ENCODE measurements around the gene DNAJC8. TPM values are rescaled to one million over a fixed set of nuclear protein-coding genes. Genes with fewer than 3 reads are reported as not detected.

DNAJC8 gene
- total and polyA plus RNA-seq, 2 of the 8 experiments (the other 6 are each of a cell fraction or from before 2014, with no cell fraction given): 116 to 134 TPM

- no peak overlapping the region for H3K4me3 ChIP-seq (ENCODE audit: extremely low read depth in 1 of 4, insufficient read depth in 2 of 4, low read depth in 3 of 4, low read length in 4 of 4)
- DNase-seq (ENCODE audit: low read depth in 1 of 2, low spot score in 2 of 2): peak in 1 of 2 experiments; percentile 53
- POLR2A ChIA-PET (ENCODE audit: partially characterized antibody): interaction anchor here (0.9 to 1.7 kb wide), 2 partner anchors 121 to 249 kb away, joined by 3 to 4 read pairs; partner anchors contain the start of genes EYA3 and XKR8
- no peaks in the 10 kb centered on the region for H3K4me1 ChIP-seq (replicated peaks in 1 of 4; ENCODE audit: control insufficient read depth in 3 of 4, insufficient read depth in 4 of 4, low read length in 3 of 4)
- no peak overlapping the region for H3K56ac ChIP-seq (replicated peaks; ENCODE audit: insufficient read length, low read depth, low read length)
- H3K23me2 ChIP-seq (ENCODE audit: low read depth, low read length): no peaks in the 10 kb centered on the region
- no peak overlapping the region for H3K14ac ChIP-seq (ENCODE audit: insufficient read length)
- H3K9ac ChIP-seq (replicated peaks in 1 of 4; ENCODE audit: extremely low read depth in 1 of 4, low read depth in 3 of 4, low read length in 3 of 4): no peak overlapping the region
- H4K5ac ChIP-seq (ENCODE audit: insufficient read length, low read depth, low read length): no peak overlapping the region
- TF ChIP-seq CBX5 (IDR thresholded peaks at IDR 0.05; ENCODE audit: low read depth, low read length) (no peak), ATF2 (IDR thresholded peaks at IDR 0.05; ENCODE audit: low read length) (no peak), RAD21 (IDR thresholded peaks at IDR 0.05 in 1 of 2, conservative IDR thresholded peaks at IDR 0.05 in 1 of 2; ENCODE audit: low read depth in 2 of 2, low read length in 2 of 2) (peak; percentile 89 to 91), SRF (IDR thresholded peaks at IDR 0.05; ENCODE audit: low read depth, low read length) (no peak)
- TF ChIP-seq, protein P1, sequence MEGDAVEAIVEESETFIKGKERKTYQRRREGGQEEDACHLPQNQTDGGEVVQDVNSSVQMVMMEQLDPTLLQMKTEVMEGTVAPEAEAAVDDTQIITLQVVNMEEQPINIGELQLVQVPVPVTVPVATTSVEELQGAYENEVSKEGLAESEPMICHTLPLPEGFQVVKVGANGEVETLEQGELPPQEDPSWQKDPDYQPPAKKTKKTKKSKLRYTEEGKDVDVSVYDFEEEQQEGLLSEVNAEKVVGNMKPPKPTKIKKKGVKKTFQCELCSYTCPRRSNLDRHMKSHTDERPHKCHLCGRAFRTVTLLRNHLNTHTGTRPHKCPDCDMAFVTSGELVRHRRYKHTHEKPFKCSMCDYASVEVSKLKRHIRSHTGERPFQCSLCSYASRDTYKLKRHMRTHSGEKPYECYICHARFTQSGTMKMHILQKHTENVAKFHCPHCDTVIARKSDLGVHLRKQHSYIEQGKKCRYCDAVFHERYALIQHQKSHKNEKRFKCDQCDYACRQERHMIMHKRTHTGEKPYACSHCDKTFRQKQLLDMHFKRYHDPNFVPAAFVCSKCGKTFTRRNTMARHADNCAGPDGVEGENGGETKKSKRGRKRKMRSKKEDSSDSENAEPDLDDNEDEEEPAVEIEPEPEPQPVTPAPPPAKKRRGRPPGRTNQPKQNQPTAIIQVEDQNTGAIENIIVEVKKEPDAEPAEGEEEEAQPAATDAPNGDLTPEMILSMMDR (IDR thresholded peaks at IDR 0.05; ENCODE audit: control extremely low read depth in 1 of 3, insufficient read depth in 1 of 3, low read depth in 1 of 3, low read length in 3 of 3): peak in 2 of 3 experiments; percentile 77 to 79; a peak in 3 of 4 replicates
- H3K79me1 ChIP-seq (ENCODE audit: low read depth, low read length): no peaks in the 10 kb centered on the region
- H3K18ac ChIP-seq (ENCODE audit: extremely low read depth, low read length): no peak overlapping the region
- H2BK20ac ChIP-seq (ENCODE audit: low read length): no peak overlapping the region
- H3K4me2 ChIP-seq (ENCODE audit: insufficient read depth in 1 of 2, low read depth in 2 of 2, low read length in 2 of 2): no peak overlapping the region
- no peak overlapping the region for H4K8ac ChIP-seq (ENCODE audit: extremely low read depth, insufficient read depth, low read length)
- no peak overlapping the region for H2AFZ ChIP-seq (ENCODE audit: low read length)
- no peak overlapping the region for H3K27ac ChIP-seq (ENCODE audit: low read depth, low read length)
- H2BK12ac ChIP-seq (ENCODE audit: low read depth, low read length): no peak overlapping the region
- CTCF ChIA-PET (ENCODE audit: partially characterized antibody): interaction anchor here (0.6 to 3.7 kb wide), 26 partner anchors 9 to 353 kb away, joined by 3 to 52 read pairs (median 4); partner anchors contain the start of gene EYA3
- H3K79me2 ChIP-seq (ENCODE audit: control insufficient read depth in 1 of 2, insufficient read depth in 2 of 2, low read length in 2 of 2): 0 out of 4 replicates have a peak, but pooled peaks cover 0 to 7% of the 10 kb centered on the region in 2 experiments
- no peak overlapping the region for H3K23ac ChIP-seq (ENCODE audit: insufficient read length)
- H3K4ac ChIP-seq (replicated peaks; ENCODE audit: insufficient read length, low read depth, low read length): no peak overlapping the region
- 77% methylated on average over 4 of the region's 4 CpGs; no CpG with 5 or more reads in 1 of the 2 experiments for WGBS, 2 experiments (ENCODE audit: extremely low coverage in 1 of 2, insufficient coverage in 1 of 2, insufficient read length in 1 of 2, insufficient replicate concordance in 2 of 2, low coverage in 1 of 2, low lambda C conversion rate in 2 of 2, missing lambda C conversion rate in 1 of 2)
- no peaks in the 10 kb centered on the region for H3K27me3 ChIP-seq (replicated peaks in 1 of 4; ENCODE audit: control insufficient read depth in 3 of 4, extremely low read depth in 1 of 4, insufficient read depth in 3 of 4, low read length in 3 of 4)
- no peak overlapping the region for H2BK15ac ChIP-seq (ENCODE audit: low read length)
- no peak overlapping the region for H2AK5ac ChIP-seq (ENCODE audit: low read depth, low read length)
- H2BK120ac ChIP-seq (replicated peaks; ENCODE audit: low read depth, low read length): no peak overlapping the region
- H3K36me3 ChIP-seq (ENCODE audit: control insufficient read depth in 2 of 4, insufficient read depth in 4 of 4, low read length in 3 of 4): peaks cover 8 to 53% (median 31%) of the 10 kb centered on the region in 4 experiments
- H4K91ac ChIP-seq (replicated peaks; ENCODE audit: insufficient read length, low read length): no peak overlapping the region
- H4K20me1 ChIP-seq (replicated peaks in 1 of 2; ENCODE audit: control insufficient read depth in 1 of 2, insufficient read depth in 2 of 2, low read length in 2 of 2): peaks cover 0 to 3% of the 10 kb centered on the region in 2 experiments
- no peak overlapping the region for H2BK5ac ChIP-seq (ENCODE audit: low read depth, low read length)
- H3K9me3 ChIP-seq (ENCODE audit: insufficient read depth in 2 of 2, low read depth in 1 of 2, low read length in 1 of 2): no peaks in the 10 kb centered on the region
- FAIRE-seq: peak; percentile 50
Observed at GRCh38 chr1:28208818-28209441, 23.9 kb downstream of the DNAJC8 start.
